C4-2B (cell line): ENCODE measurements around the gene GPR31.

Experiments used
- H3K27ac ChIP-seq: fragments of 450-650 bp; 2 replicates; pipeline ENCODE4 v1.5.1; 2017
- CTCF ChIP-seq: fragments of 450-650 bp; conservative IDR thresholded peaks from 2 replicates; pipeline ENCODE4 v1.5.1; 2017; ENCODE audit warnings: mild to moderate bottlenecking
- ZFX ChIP-seq: fragments of 450-650 bp; IDR thresholded peaks from 2 replicates; pipeline ENCODE4 v1.6.1; 2017

Gene GPR31

GRCh38 chr6:167125855-167126349 is 31.9 kb downstream of the GPR31 start:
- no peak for TF ChIP-seq CTCF
- no peak for TF ChIP-seq ZFX
- no peak overlapping the region for H3K27ac ChIP-seq

GRCh38 chr6:167125410-167125809 is 32.4 kb downstream of the GPR31 start:
- no peak for TF ChIP-seq ZFX
- TF ChIP-seq CTCF = no peak

GRCh38 chr6:167124753-167125152 is 33.0 kb downstream of the GPR31 start:
- TF ChIP-seq ZFX (no peak), CTCF (no peak)
- no peak overlapping the region for H3K27ac ChIP-seq

More at GRCh38 chr6:167125410-167125809, 32.4 kb downstream of the GPR31 start:
- no peak overlapping the region for H3K27ac ChIP-seq

GRCh38 chr6:167122827-167123657 is 34.7 kb downstream of the GPR31 start, which contains the start of gene CCR6:
Gene CCR6 (plus strand): TSS chr6:167123096. CDS start chr6:167136135, 13,039 bp downstream.
- H3K27ac ChIP-seq = no peak within 1 kb of the TSS
- TF ChIP-seq CTCF = no peak
- TF ChIP-seq ZFX = no peak

- TF ChIP-seq ZFX = no peak
- no peak for TF ChIP-seq CTCF
- no peak overlapping the region for H3K27ac ChIP-seq
Measured at GRCh38 chr6:167122041-167122826, 35.5 kb downstream of the GPR31 start.

GRCh38 chr6:167121335-167121841 is 36.4 kb downstream of the GPR31 start:
- H3K27ac ChIP-seq = no peak overlapping the region
- TF ChIP-seq CTCF (no peak), ZFX (no peak)

GRCh38 chr6:167120583-167120903 is 37.2 kb downstream of the GPR31 start:
- no peak overlapping the region for H3K27ac ChIP-seq

More at GRCh38 chr6:167120583-167120903, 37.2 kb downstream of the GPR31 start:
- TF ChIP-seq ZFX (no peak), CTCF (no peak)
